H7 (cell line): Measurements from ENCODE around the gene EXOC4. TPM values are rescaled to one million over a fixed set of nuclear protein-coding genes. Genes with fewer than 3 reads are reported as not detected.

Experiments used
- DNase-seq: peaks from one replicate; pipeline ENCODE4 v3.0.0; 2012
- H3K27me3 ChIP-seq: 2 replicates; pipeline ENCODE4 v1.6.0; 2011; ENCODE audit warnings: mild to moderate bottlenecking, low read length; ENCODE audit not compliant: control insufficient read depth, insufficient read depth
- H3K36me3 ChIP-seq: replicated peaks from 2 replicates; pipeline ENCODE4 v1.5.1; 2011; ENCODE audit warnings: low read length; ENCODE audit not compliant: control insufficient read depth, insufficient read depth
- H3K4me3 ChIP-seq: 2 replicates; pipeline ENCODE4 v1.5.1; 2011; ENCODE audit warnings: low read depth, mild to moderate bottlenecking, control low read depth, low read length, moderate library complexity; ENCODE audit not compliant: insufficient read depth
- total RNA-seq: library from RNA; depleted of rRNA; stranded (reverse); fragments of >200 nt; shearing (Covaris generic); gene quantifications from 2 replicates; pipeline ENCODE4 v1.2.3, GENCODE V29; 2014

EXOC4 gene
- total RNA-seq, 1 experiment from 2014 or later: 44.8 TPM

- Histone ChIP-seq H3K27me3 (no peaks in the 10 kb centered on the region), H3K4me3 (no peak overlapping the region), H3K36me3 (no peaks in the 10 kb centered on the region)
- no peak for DNase-seq
Measured at GRCh38 chr7:133790911-133791310, 538.0 kb downstream of the EXOC4 start.

- Histone ChIP-seq H3K36me3 (no peaks in the 10 kb centered on the region), H3K27me3 (no peaks in the 10 kb centered on the region), H3K4me3 (no peak overlapping the region)
- no peak for DNase-seq
Measured at GRCh38 chr7:133794479-133794878, 541.6 kb downstream of the EXOC4 start.

GRCh38 chr7:133795068-133795665 lies 542.3 kb downstream of the EXOC4 start:
- no peak for DNase-seq
- Histone ChIP-seq H3K4me3 (no peak overlapping the region), H3K36me3 (no peaks in the 10 kb centered on the region), H3K27me3 (no peaks in the 10 kb centered on the region)

- no peak overlapping the region for H3K4me3 ChIP-seq
- H3K27me3 ChIP-seq: no peaks in the 10 kb centered on the region
- no peak for DNase-seq
- no peaks in the 10 kb centered on the region for H3K36me3 ChIP-seq
Measured at GRCh38 chr7:133796782-133797745, 544.2 kb downstream of the EXOC4 start.

GRCh38 chr7:133797818-133798520 lies 545.1 kb downstream of the EXOC4 start:
- H3K36me3 ChIP-seq: no peaks in the 10 kb centered on the region
- H3K4me3 ChIP-seq: no peak overlapping the region
- no peaks in the 10 kb centered on the region for H3K27me3 ChIP-seq
- no peak for DNase-seq

- Histone ChIP-seq H3K27me3 (no peaks in the 10 kb centered on the region), H3K36me3 (no peaks in the 10 kb centered on the region), H3K4me3 (no peak overlapping the region)
- no peak for DNase-seq
Measured at GRCh38 chr7:133801341-133801740, 548.5 kb downstream of the EXOC4 start.

- no peak for DNase-seq
- H3K36me3 ChIP-seq: no peaks in the 10 kb centered on the region
- no peaks in the 10 kb centered on the region for H3K27me3 ChIP-seq
- H3K4me3 ChIP-seq: no peak overlapping the region
Measured at GRCh38 chr7:133804127-133804526, 551.2 kb downstream of the EXOC4 start.

- H3K27me3 ChIP-seq: no peaks in the 10 kb centered on the region
- DNase-seq: no peak
- H3K36me3 ChIP-seq: no peaks in the 10 kb centered on the region
- no peak overlapping the region for H3K4me3 ChIP-seq
Measured at GRCh38 chr7:133805426-133805825, 552.5 kb downstream of the EXOC4 start.

- DNase-seq: no peak
- Histone ChIP-seq H3K4me3 (no peak overlapping the region), H3K27me3 (no peaks in the 10 kb centered on the region), H3K36me3 (no peaks in the 10 kb centered on the region)
Measured at GRCh38 chr7:133807624-133808492, 555.0 kb downstream of the EXOC4 start.

- Histone ChIP-seq H3K4me3 (no peak overlapping the region), H3K36me3 (no peaks in the 10 kb centered on the region), H3K27me3 (no peaks in the 10 kb centered on the region)
- DNase-seq: no peak
Measured at GRCh38 chr7:133808493-133808866, 555.6 kb downstream of the EXOC4 start.

- no peak for DNase-seq
- Histone ChIP-seq H3K36me3 (no peaks in the 10 kb centered on the region), H3K27me3 (no peaks in the 10 kb centered on the region), H3K4me3 (no peak overlapping the region)
Measured at GRCh38 chr7:133812877-133813276, 560.0 kb downstream of the EXOC4 start.

- no peak for DNase-seq
- Histone ChIP-seq H3K36me3 (no peaks in the 10 kb centered on the region), H3K4me3 (no peak overlapping the region), H3K27me3 (no peaks in the 10 kb centered on the region)
Measured at GRCh38 chr7:133815611-133816210, 562.8 kb downstream of the EXOC4 start.

- Histone ChIP-seq H3K27me3 (no peaks in the 10 kb centered on the region), H3K36me3 (no peaks in the 10 kb centered on the region), H3K4me3 (no peak overlapping the region)
- DNase-seq: no peak
Measured at GRCh38 chr7:133819695-133820094, 566.8 kb downstream of the EXOC4 start.

- no peak for DNase-seq
- Histone ChIP-seq H3K27me3 (no peaks in the 10 kb centered on the region), H3K36me3 (no peaks in the 10 kb centered on the region), H3K4me3 (no peak overlapping the region)
Measured at GRCh38 chr7:133820584-133820983, 567.7 kb downstream of the EXOC4 start.
